ENCODE results near the gene BRME1.
A peak's percentile ranks its signal among the peaks of the same experiment; 100 is the strongest.

BRME1 gene

GRCh38 chr19:13906910-13907309 is 993 bp upstream of the BRME1 start:
- Histone ChIP-seq H3K36me3 (ENCODE audit: insufficient read depth, low read length) (peaks cover 6% of the 10 kb centered on the region; the same call in 1 of the 2 replicates), H3K9me3 (ENCODE audit: low read depth, low read length) (no peaks in the 10 kb centered on the region), H3K9ac (ENCODE audit: insufficient read length) (peak overlapping the region; percentile 85), H3K4me3 (peak overlapping the region; percentile 96), H3K27ac (no peak overlapping the region)
- no peak for DNase-seq (ENCODE audit: low read depth, low spot score)
- TF ChIP-seq POLR2AphosphoS5 (IDR thresholded peaks at IDR 0.05; ENCODE audit: borderline replicate concordance, low read depth, low read length) (no peak), FOXP2 (optimal IDR thresholded peaks at IDR 0.05; ENCODE audit: control extremely low read depth, extremely low read length, insufficient read depth) (no peak), EZH2 (IDR thresholded peaks at IDR 0.05) (no peak)

DNA sequence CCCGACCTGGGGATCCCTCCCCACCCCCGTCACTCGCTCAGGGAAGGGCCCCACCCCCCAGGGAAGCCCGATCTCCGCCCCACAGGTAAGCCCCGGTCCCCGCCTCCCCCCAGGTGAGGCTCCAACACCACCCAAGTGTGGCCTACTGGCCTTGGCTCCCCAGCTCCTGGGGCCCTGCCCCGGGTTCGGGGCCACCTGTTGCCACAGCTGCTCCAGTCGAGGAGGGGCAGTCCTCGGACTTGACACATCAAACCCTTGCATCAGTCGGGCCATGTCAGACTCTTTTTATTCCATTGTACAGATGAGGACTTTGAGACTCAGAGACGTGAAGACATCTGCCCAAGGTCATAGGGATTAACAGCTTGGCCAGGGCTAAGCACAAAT is 596 bp upstream of the BRME1 start:
- TF ChIP-seq FOXP2 (optimal IDR thresholded peaks at IDR 0.05; ENCODE audit: control extremely low read depth, extremely low read length, insufficient read depth), result no peak
- TF ChIP-seq POLR2AphosphoS5 (IDR thresholded peaks at IDR 0.05; ENCODE audit: borderline replicate concordance, low read depth, low read length), result no peak
- no peak for TF ChIP-seq EZH2 (IDR thresholded peaks at IDR 0.05)
- Histone ChIP-seq H3K27ac (no peak overlapping the region), H3K9ac (ENCODE audit: insufficient read length) (peak overlapping the region; percentile 85), H3K36me3 (ENCODE audit: insufficient read depth, low read length) (peaks cover 6% of the 10 kb centered on the region; the same call in 1 of the 2 replicates), H3K9me3 (ENCODE audit: low read depth, low read length) (no peaks in the 10 kb centered on the region), H3K4me3 (peak overlapping the region; percentile 96)
- DNase-seq (ENCODE audit: low read depth, low spot score), result no peak

DNA sequence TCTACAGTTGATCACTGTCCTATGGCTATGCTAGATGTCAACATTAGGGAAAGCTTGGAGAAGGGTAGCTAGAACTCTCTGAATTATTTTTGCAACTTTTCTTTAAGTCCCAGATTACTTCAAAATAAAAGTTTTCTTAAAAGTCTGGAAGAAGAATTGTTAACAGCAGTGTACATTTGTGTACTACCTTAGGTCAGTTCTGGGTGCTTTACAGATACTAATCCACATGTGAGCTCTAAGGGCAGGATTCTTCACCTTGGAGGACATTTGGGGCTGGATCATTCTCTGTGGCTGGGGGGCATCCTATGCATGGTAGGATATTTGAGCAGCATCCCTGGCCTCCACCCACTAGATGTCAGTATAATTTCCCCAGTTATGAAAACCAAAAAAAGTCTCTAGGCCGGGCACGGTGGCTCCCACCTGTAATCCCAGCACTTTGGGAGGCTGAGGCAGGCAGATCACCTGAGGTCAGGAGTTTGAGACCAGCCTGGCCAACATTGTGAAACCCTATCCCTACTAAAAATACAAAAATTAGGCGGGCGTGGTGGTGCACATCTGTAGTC is 2.8 kb downstream of the BRME1 start:
- Histone ChIP-seq H3K36me3 (ENCODE audit: insufficient read depth, low read length) (no peaks in the 10 kb centered on the region), H3K9me3 (ENCODE audit: low read depth, low read length) (no peaks in the 10 kb centered on the region), H3K4me3 (no peak overlapping the region), H3K27ac (no peak overlapping the region), H3K9ac (ENCODE audit: insufficient read length) (no peak overlapping the region)
- no peak for TF ChIP-seq EZH2 (IDR thresholded peaks at IDR 0.05)
- no peak for TF ChIP-seq FOXP2 (optimal IDR thresholded peaks at IDR 0.05; ENCODE audit: control extremely low read depth, extremely low read length, insufficient read depth)
- TF ChIP-seq POLR2AphosphoS5 (IDR thresholded peaks at IDR 0.05; ENCODE audit: borderline replicate concordance, low read depth, low read length), result no peak
- DNase-seq (ENCODE audit: low read depth, low spot score), result no peak

DNA sequence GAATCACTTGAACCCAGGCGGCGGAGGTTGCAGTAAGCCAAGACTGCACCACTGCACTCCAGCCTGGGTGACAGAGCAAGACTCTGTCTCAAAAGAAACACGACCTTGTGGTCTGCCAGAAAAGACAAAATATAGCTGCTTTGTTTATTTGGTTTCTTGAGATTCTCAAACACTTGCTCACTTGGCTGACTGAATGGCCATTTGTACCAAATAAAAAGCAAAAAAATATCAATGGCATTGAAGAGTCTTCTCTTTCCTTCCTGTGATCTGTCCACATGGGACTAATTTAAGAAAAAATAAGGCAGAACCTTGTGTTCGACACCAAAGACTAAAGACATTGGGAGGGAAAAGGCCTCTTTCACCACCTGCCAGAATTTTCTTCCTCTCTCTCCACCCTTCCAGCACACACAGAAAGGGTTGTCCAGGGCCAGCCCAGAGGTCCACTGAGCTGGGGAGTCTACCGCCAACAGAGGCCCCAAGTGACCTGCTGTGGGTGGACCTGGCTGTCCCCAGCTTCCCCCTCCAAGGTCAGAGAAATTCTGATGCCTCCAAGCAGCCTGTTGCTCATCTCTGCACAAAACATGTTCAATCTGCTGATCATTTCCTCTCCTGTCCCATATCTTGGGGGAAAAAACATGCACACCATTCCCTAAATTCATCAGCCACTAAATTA is 5.9 kb downstream of the BRME1 start:
- TF ChIP-seq EZH2 (IDR thresholded peaks at IDR 0.05) (no peak), POLR2AphosphoS5 (IDR thresholded peaks at IDR 0.05; ENCODE audit: borderline replicate concordance, low read depth, low read length) (no peak), FOXP2 (optimal IDR thresholded peaks at IDR 0.05; ENCODE audit: control extremely low read depth, extremely low read length, insufficient read depth) (no peak)
- Histone ChIP-seq H3K27ac (no peak overlapping the region), H3K36me3 (ENCODE audit: insufficient read depth, low read length) (no peaks in the 10 kb centered on the region), H3K4me3 (no peak overlapping the region), H3K9me3 (ENCODE audit: low read depth, low read length) (no peaks in the 10 kb centered on the region), H3K9ac (ENCODE audit: insufficient read length) (no peak overlapping the region)
- no peak for DNase-seq (ENCODE audit: low read depth, low spot score)

DNA sequence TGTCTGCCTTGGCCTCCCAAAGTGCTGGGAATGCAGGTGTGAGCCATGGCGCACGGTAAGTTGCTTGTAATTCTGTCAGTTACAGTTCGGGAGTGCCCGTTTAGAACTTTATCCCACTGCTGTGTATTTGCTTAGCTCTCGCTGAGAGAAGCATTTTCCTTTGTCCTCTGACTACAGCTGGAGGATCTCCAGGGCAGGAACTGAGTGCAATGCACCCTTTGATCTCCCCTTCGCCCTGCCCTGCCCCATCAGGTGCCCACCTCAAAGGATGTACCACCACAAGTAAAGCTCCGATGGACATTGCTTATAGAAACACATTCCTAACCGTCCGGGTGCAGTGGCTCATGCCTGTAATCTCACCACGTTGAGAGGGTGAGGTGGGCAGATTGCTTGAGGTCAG is 6.5 kb downstream of the BRME1 start:
- no peak overlapping the region for H3K9ac ChIP-seq (ENCODE audit: insufficient read length)
- DNase-seq (ENCODE audit: low read depth, low spot score), result no peak

GRCh38 chr19:13896227-13896626 is 9.7 kb downstream of the BRME1 start:
- Histone ChIP-seq H3K4me3 (no peak overlapping the region), H3K9me3 (ENCODE audit: low read depth, low read length) (no peaks in the 10 kb centered on the region), H3K27ac (no peak overlapping the region), H3K9ac (ENCODE audit: insufficient read length) (no peak overlapping the region), H3K36me3 (ENCODE audit: insufficient read depth, low read length) (no peaks in the 10 kb centered on the region)
- DNase-seq (ENCODE audit: low read depth, low spot score), result no peak
- TF ChIP-seq POLR2AphosphoS5 (IDR thresholded peaks at IDR 0.05; ENCODE audit: borderline replicate concordance, low read depth, low read length), result no peak
- no peak for TF ChIP-seq FOXP2 (optimal IDR thresholded peaks at IDR 0.05; ENCODE audit: control extremely low read depth, extremely low read length, insufficient read depth)
- no peak for TF ChIP-seq EZH2 (IDR thresholded peaks at IDR 0.05)

More for the DNA sequence above, 6.5 kb downstream of the BRME1 start:
- TF ChIP-seq POLR2AphosphoS5 (IDR thresholded peaks at IDR 0.05; ENCODE audit: borderline replicate concordance, low read depth, low read length) (no peak), EZH2 (IDR thresholded peaks at IDR 0.05) (no peak), FOXP2 (optimal IDR thresholded peaks at IDR 0.05; ENCODE audit: control extremely low read depth, extremely low read length, insufficient read depth) (no peak)
- Histone ChIP-seq H3K27ac (no peak overlapping the region), H3K9me3 (ENCODE audit: low read depth, low read length) (no peaks in the 10 kb centered on the region), H3K36me3 (ENCODE audit: insufficient read depth, low read length) (no peaks in the 10 kb centered on the region), H3K4me3 (no peak overlapping the region)

- H3K9ac ChIP-seq (ENCODE audit: insufficient read length), result no peak overlapping the region
- no peak for DNase-seq (ENCODE audit: low read depth, low spot score)
- TF ChIP-seq FOXP2 (optimal IDR thresholded peaks at IDR 0.05; ENCODE audit: control extremely low read depth, extremely low read length, insufficient read depth) (no peak), EZH2 (IDR thresholded peaks at IDR 0.05) (no peak), POLR2AphosphoS5 (IDR thresholded peaks at IDR 0.05; ENCODE audit: borderline replicate concordance, low read depth, low read length) (no peak)
- H3K4me3 ChIP-seq, result no peak overlapping the region
- no peaks in the 10 kb centered on the region for H3K36me3 ChIP-seq (ENCODE audit: insufficient read depth, low read length)
- H3K9me3 ChIP-seq (ENCODE audit: low read depth, low read length), result no peaks in the 10 kb centered on the region
- H3K27ac ChIP-seq, result no peak overlapping the region
Observed at GRCh38 chr19:13894552-13894951, 11.4 kb downstream of the BRME1 start.

- Histone ChIP-seq H3K9ac (ENCODE audit: insufficient read length) (no peak overlapping the region), H3K4me3 (no peak overlapping the region), H3K9me3 (ENCODE audit: low read depth, low read length) (no peaks in the 10 kb centered on the region), H3K27ac (no peak overlapping the region), H3K36me3 (ENCODE audit: insufficient read depth, low read length) (no peaks in the 10 kb centered on the region)
- no peak for TF ChIP-seq FOXP2 (optimal IDR thresholded peaks at IDR 0.05; ENCODE audit: control extremely low read depth, extremely low read length, insufficient read depth)
- no peak for TF ChIP-seq POLR2AphosphoS5 (IDR thresholded peaks at IDR 0.05; ENCODE audit: borderline replicate concordance, low read depth, low read length)
- DNase-seq (ENCODE audit: low read depth, low spot score), result no peak
Observed at GRCh38 chr19:13892870-13893269, 13.0 kb downstream of the BRME1 start.

All from SK-N-MC (cell line).